Activated naive CD4-positive, alpha-beta T cell treated with anti-CD3 and anti-CD28 coated beads, Interleukin-2, amount 50 U/mL, for 24 hours (primary cell): ENCODE data around the gene RAPGEF5.
A peak's percentile ranks its signal among the peaks of the same experiment; 100 is the strongest.
"Not testable (repeated sequence)": the region's sequence is repeated elsewhere in the genome, so short reads cannot be mapped to it uniquely, and the experiment has no call there.

Source experiments
- H3K27ac Mint-ChIP-seq: one replicate; pipeline ENCODE4 v1.8.0; 2021; ENCODE audit warnings: mild to moderate bottlenecking, mixed read lengths
- H3K27me3 Mint-ChIP-seq: one replicate; pipeline ENCODE4 v1.8.0; 2021; ENCODE audit warnings: mixed read lengths
- H3K36me3 Mint-ChIP-seq: one replicate; pipeline ENCODE4 v1.8.0; 2021; ENCODE audit warnings: mixed read lengths
- H3K4me1 Mint-ChIP-seq: one replicate; pipeline ENCODE4 v1.8.0; 2021; ENCODE audit warnings: mixed read lengths
- H3K4me3 Mint-ChIP-seq: one replicate; pipeline ENCODE4 v1.8.0; 2021; ENCODE audit warnings: mild to moderate bottlenecking, mixed read lengths
- H3K9me3 Mint-ChIP-seq: one replicate; pipeline ENCODE4 v1.8.0; 2021; ENCODE audit warnings: mixed read lengths

RAPGEF5 gene

GRCh38 chr7:22094413-22095342 lies 262.3 kb downstream of the RAPGEF5 start:
- H3K9me3 Mint-ChIP-seq = no peaks in the 10 kb centered on the region
- H3K27ac Mint-ChIP-seq = no peak overlapping the region
- H3K27me3 Mint-ChIP-seq = peaks cover 1% of the 10 kb centered on the region
- no peaks in the 10 kb centered on the region for H3K36me3 Mint-ChIP-seq
- no peak overlapping the region for H3K4me3 Mint-ChIP-seq
- H3K4me1 Mint-ChIP-seq = no peaks in the 10 kb centered on the region

- Mint-ChIP-seq H3K4me1 (no peaks in the 10 kb centered on the region), H3K9me3 (no peaks in the 10 kb centered on the region), H3K27ac (no peak overlapping the region), H3K27me3 (peaks cover 1% of the 10 kb centered on the region), H3K36me3 (no peaks in the 10 kb centered on the region), H3K4me3 (no peak overlapping the region)
Measured at GRCh38 chr7:22093936-22094335, 263.0 kb downstream of the RAPGEF5 start.

DNA sequence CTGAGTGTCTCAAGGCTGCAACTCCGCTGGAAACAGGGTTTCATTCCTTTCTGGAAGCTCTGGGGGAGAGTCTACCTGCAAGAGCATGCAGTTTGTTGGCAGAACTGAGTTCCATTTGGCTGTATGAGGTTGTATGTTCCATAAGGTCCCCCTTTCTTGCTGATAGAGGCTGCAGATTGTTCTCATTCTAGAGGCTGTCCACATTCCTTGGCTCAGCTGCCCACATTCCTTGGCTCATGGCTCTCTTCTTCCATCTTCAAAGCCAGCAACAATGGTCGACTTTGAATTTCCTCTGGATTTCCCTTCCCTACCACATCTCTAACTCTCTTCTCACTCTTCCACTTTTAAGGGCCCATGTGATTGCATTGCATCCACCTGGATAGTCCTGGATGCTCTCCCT lies 264.0 kb downstream of the RAPGEF5 start:
- Mint-ChIP-seq H3K4me3 (no peak overlapping the region), H3K9me3 (no peaks in the 10 kb centered on the region), H3K4me1 (no peaks in the 10 kb centered on the region)

GRCh38 chr7:22090958-22091525 lies 265.9 kb downstream of the RAPGEF5 start:
- H3K36me3 Mint-ChIP-seq, H3K27ac Mint-ChIP-seq, H3K4me3 Mint-ChIP-seq, H3K4me1 Mint-ChIP-seq, H3K27me3 Mint-ChIP-seq, H3K9me3 Mint-ChIP-seq: not testable (repeated sequence)

More for the DNA sequence above, 264.0 kb downstream of the RAPGEF5 start:
- H3K27me3 Mint-ChIP-seq = peaks cover 1% of the 10 kb centered on the region
- no peaks in the 10 kb centered on the region for H3K36me3 Mint-ChIP-seq
- H3K27ac Mint-ChIP-seq = no peak overlapping the region

- no peaks in the 10 kb centered on the region for H3K9me3 Mint-ChIP-seq
- no peak overlapping the region for H3K27ac Mint-ChIP-seq
- no peaks in the 10 kb centered on the region for H3K4me1 Mint-ChIP-seq
- H3K36me3 Mint-ChIP-seq = no peaks in the 10 kb centered on the region
- peaks cover under 1% of the 10 kb centered on the region for H3K27me3 Mint-ChIP-seq
- H3K4me3 Mint-ChIP-seq = no peak overlapping the region
Measured at GRCh38 chr7:22090512-22090911, 266.4 kb downstream of the RAPGEF5 start.

- Mint-ChIP-seq H3K4me1 (no peaks in the 10 kb centered on the region), H3K27ac (no peak overlapping the region), H3K9me3 (no peaks in the 10 kb centered on the region), H3K27me3 (no peaks in the 10 kb centered on the region), H3K4me3 (no peak overlapping the region), H3K36me3 (no peaks in the 10 kb centered on the region)
Measured at GRCh38 chr7:22090107-22090506, 266.8 kb downstream of the RAPGEF5 start.

DNA sequence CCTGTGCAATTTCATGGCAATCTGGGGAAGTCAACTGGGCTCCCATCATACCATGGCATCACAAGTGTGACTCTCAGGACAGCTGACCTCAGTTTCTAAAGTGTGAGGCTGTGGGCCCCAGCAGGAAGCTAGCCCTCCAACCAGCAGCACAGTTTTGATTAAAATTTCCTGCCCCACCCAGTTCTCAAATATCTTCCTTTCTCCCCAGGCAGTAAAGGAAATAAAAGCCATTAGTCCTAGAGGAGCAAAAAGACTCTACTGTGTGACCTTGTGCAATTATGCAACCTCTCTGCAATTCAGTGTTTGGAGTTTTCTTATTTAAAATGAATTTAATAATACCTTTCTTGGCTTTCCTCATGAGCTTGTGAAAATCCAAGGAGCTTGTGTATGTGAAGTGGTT lies 268.1 kb downstream of the RAPGEF5 start:
- no peaks in the 10 kb centered on the region for H3K9me3 Mint-ChIP-seq
- no peaks in the 10 kb centered on the region for H3K27me3 Mint-ChIP-seq
- no peak overlapping the region for H3K27ac Mint-ChIP-seq
- no peaks in the 10 kb centered on the region for H3K36me3 Mint-ChIP-seq
- peaks cover 2% of the 10 kb centered on the region for H3K4me1 Mint-ChIP-seq
- no peak overlapping the region for H3K4me3 Mint-ChIP-seq

DNA sequence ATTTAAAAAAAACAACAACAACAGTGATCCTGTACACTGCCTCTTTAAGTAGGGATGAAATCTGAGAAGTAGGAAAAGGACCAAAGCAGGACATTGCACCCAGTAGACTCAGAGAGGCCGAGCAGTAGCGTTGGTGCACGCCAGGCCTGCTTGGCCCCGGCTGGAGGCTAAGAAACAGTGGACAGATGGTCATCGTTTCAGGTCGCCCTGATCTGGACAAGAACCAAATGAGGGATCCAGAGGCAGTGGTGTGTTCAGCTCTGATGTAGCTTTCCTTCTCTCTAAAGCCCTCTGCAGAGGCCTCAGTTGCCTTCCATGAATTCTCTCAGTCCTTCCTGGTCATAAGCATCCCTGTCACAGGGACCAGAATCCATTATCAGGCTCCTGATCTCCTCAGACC lies 269.1 kb downstream of the RAPGEF5 start:
- H3K36me3 Mint-ChIP-seq = no peaks in the 10 kb centered on the region
- no peaks in the 10 kb centered on the region for H3K27me3 Mint-ChIP-seq
- H3K4me3 Mint-ChIP-seq = no peak overlapping the region
- no peaks in the 10 kb centered on the region for H3K9me3 Mint-ChIP-seq
- H3K27ac Mint-ChIP-seq = no peak overlapping the region
- peaks cover 5% of the 10 kb centered on the region for H3K4me1 Mint-ChIP-seq

- Mint-ChIP-seq H3K27me3 (peaks cover 4% of the 10 kb centered on the region), H3K27ac (no peak overlapping the region), H3K4me3 (peak overlapping the region; percentile 84), H3K36me3 (no peaks in the 10 kb centered on the region), H3K9me3 (no peaks in the 10 kb centered on the region), H3K4me1 (peaks cover 15% of the 10 kb centered on the region)
Measured at GRCh38 chr7:22083704-22084240, 273.2 kb downstream of the RAPGEF5 start.

DNA sequence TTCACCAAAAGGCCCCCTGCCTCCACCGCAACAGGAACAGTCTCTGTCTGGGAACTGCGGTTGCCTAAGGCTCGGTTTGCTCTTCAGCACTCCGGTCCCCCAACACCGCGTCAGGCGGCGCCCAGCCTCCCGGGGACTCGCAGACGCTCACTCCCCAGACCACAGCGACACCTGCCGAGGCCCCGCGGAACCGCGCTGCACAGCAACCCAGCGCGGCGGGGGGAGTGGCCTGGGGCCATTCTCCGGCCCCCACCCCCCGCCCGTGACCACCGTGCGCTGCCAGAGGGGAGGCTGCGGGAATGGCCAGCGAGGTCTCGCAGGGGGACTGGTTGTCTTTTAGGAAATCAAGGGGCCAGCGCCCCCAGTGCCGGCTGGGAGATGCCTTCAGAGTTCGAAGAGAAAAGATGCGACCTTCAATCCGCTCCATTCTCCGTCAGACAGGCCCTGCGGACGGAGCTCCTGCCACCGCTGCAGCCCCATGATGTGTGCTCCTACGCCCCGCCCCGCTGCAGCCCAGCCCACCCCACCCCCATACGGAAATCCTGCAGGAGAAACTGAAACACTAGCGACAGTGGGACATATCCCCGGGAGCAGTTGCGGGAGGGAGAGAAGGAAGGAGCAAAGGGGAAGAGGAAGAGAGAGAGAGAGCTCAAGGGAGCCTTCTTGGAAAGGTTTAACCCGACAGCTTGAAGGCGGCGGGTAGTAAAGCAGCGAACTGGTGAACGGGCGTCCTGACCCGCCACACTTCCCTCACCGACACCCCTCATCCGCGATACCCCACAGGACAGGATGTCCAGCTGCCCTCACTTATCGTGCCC lies 273.9 kb downstream of the RAPGEF5 start:
- H3K27ac Mint-ChIP-seq = no peak overlapping the region
- peaks cover 15% of the 10 kb centered on the region for H3K4me1 Mint-ChIP-seq
- H3K36me3 Mint-ChIP-seq = no peaks in the 10 kb centered on the region
- no peaks in the 10 kb centered on the region for H3K9me3 Mint-ChIP-seq
- peak overlapping the region; percentile 84 for H3K4me3 Mint-ChIP-seq
- peaks cover 5% of the 10 kb centered on the region for H3K27me3 Mint-ChIP-seq

- H3K4me3 Mint-ChIP-seq = peak overlapping the region; percentile 84
Measured at GRCh38 chr7:22082553-22082885, 274.4 kb downstream of the RAPGEF5 start.

DNA sequence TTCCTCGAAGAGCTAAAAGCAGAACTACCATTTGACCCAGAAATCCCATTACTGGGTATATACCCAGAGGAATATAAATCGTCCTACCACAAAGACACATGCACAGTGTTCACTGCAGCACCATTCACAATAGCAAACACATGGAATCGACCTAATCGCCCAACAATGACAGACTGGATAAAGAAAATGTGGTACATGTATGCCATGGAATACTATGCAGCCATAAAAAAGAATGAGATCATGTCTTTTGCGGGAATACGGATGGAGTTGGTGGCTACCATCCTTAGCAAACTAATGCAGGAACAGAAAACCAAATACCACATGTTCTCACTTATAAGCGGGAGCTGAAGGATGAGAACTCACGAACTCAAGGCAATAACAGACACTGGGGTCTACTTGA lies 276.7 kb downstream of the RAPGEF5 start:
- H3K9me3 Mint-ChIP-seq, H3K27ac Mint-ChIP-seq, H3K36me3 Mint-ChIP-seq, H3K4me3 Mint-ChIP-seq: not testable (repeated sequence)
- Mint-ChIP-seq H3K4me1 (peaks cover 15% of the 10 kb centered on the region), H3K27me3 (peaks cover 16% of the 10 kb centered on the region)

More at GRCh38 chr7:22082553-22082885, 274.4 kb downstream of the RAPGEF5 start:
- H3K36me3 Mint-ChIP-seq = no peaks in the 10 kb centered on the region
- peaks cover 9% of the 10 kb centered on the region for H3K27me3 Mint-ChIP-seq
- H3K4me1 Mint-ChIP-seq = peaks cover 15% of the 10 kb centered on the region
- H3K9me3 Mint-ChIP-seq = no peaks in the 10 kb centered on the region
- peak overlapping the region; percentile 35 for H3K27ac Mint-ChIP-seq

DNA sequence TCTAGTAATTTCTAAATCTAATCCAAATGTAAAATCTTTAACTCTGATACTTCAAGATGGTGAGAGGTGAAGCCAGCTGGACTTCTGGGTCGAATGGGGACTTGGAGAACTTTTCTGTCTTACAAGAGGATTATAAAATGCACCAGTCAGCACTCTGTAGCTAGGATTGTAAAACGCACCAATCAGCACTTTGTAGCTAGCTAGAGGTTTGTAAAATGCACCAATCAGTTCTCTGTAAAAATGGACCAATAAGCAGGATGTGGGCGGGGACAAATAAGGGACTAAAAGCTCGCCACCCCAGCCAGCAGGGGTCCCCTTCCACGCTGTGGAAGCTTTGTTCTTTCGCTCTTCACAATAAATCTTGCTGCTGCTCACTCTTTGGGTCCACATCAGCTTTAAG lies 278.1 kb downstream of the RAPGEF5 start:
- peaks cover 14% of the 10 kb centered on the region for H3K4me1 Mint-ChIP-seq
- not testable (repeated sequence) for H3K9me3 Mint-ChIP-seq, H3K4me3 Mint-ChIP-seq, H3K27ac Mint-ChIP-seq, H3K36me3 Mint-ChIP-seq
- peaks cover 21% of the 10 kb centered on the region for H3K27me3 Mint-ChIP-seq

DNA sequence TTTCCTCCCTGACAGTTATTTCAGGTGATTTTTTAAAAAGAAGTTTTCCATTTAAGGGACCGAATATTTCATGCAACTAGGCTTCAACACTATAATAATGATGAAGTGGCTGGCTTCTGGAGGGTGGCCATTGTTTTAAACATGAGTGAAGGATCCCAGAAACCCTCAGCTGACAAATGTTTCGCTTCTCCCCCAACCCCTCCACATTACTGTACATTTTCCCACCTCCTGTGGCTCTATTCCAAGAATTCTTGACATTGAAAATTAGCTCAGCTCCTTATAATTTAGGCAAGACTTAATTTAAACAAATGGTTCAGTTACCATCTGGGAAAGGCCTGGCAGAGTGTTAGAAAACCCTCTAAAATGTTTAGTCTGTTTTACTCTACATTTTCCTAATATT lies 281.4 kb downstream of the RAPGEF5 start:
- H3K36me3 Mint-ChIP-seq = no peaks in the 10 kb centered on the region
- H3K4me3 Mint-ChIP-seq = no peak overlapping the region
- H3K9me3 Mint-ChIP-seq = no peaks in the 10 kb centered on the region
- H3K4me1 Mint-ChIP-seq = no peaks in the 10 kb centered on the region
- peaks cover 22% of the 10 kb centered on the region for H3K27me3 Mint-ChIP-seq
- no peak overlapping the region for H3K27ac Mint-ChIP-seq

- Mint-ChIP-seq H3K9me3 (no peaks in the 10 kb centered on the region), H3K4me1 (no peaks in the 10 kb centered on the region), H3K27me3 (peaks cover 22% of the 10 kb centered on the region), H3K27ac (no peak overlapping the region), H3K4me3 (no peak overlapping the region), H3K36me3 (no peaks in the 10 kb centered on the region)
Measured at GRCh38 chr7:22074897-22075296, 282.1 kb downstream of the RAPGEF5 start.
